ENCODE data around the gene TERB1. TPM values are rescaled to one million over a fixed set of nuclear protein-coding genes. Genes with fewer than 3 reads are reported as not detected.

Gene TERB1
- total and polyA plus RNA-seq, 2 donors (not counting 3 experiments of a cell fraction or from before 2014, with no cell fraction given): not detected

DNA sequence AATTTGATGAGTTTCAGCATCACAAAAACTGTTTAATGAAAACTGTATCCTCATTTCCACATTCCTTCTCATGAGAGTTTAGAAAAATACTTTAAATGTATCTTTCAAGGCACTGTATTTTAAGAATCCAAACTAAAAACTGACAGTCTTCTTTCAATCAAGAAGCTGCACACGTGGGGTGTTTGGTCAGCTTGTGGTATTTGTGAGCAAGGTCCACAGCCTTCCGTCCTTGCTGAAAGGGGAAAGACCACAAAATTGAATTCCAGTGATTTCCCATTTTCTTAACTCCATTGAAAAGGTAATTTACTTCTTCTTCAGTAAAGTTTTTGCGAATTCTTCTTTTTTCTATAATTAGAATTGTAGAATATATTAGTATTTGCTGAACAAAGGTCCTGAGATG is 46.6 kb downstream of the TERB1 start:
- ChIA-PET CTCF (interaction anchor here (1.4 to 1.6 kb wide), 2 partner anchors 76 to 146 kb away, joined by 3 read pairs; partner anchors contain the start of gene NAE1), POLR2A (no interaction called here)
- H3K79me2 ChIP-seq (ENCODE audit: control insufficient read depth, insufficient read depth, low read length): peaks cover 16% of the 10 kb centered on the region
- H2AFZ ChIP-seq (ENCODE audit: low read depth, low read length): no peak overlapping the region
- dilution Hi-C loops (cut with MboI; ENCODE audit: extremely low pct_ligation_motif_present, low sequenced_read_pairs) (no loop called here), intact Hi-C loops (cut with micrococcal nuclease) (loop anchor here (5.0 kb wide), 1 partner anchor 77 kb away; the partner anchor contains the start of gene NAE1)
- H4K20me1 ChIP-seq (replicated peaks; ENCODE audit: control insufficient read depth, extremely low read depth, insufficient read depth, low read length): peaks cover 5% of the 10 kb centered on the region
- H3K27me3 ChIP-seq (ENCODE audit: control insufficient read depth in 2 of 2, insufficient read depth in 2 of 2, low read length in 2 of 2): peaks cover 4 to 8% of the 10 kb centered on the region in 2 experiments
- no peak overlapping the region for H3K4me3 ChIP-seq (replicated peaks in 1 of 3; ENCODE audit: insufficient read depth in 1 of 3, low read depth in 1 of 3, low read length in 3 of 3)
- H3K4me2 ChIP-seq (ENCODE audit: insufficient read depth, low read length): no peak overlapping the region
- no peak for DNase-seq (ENCODE audit: low read depth, low spot score)
- peaks cover 13% of the 10 kb centered on the region for H3K4me1 ChIP-seq (ENCODE audit: control insufficient read depth, extremely low read depth, insufficient read depth, low read length)
- no peak overlapping the region for H3K27ac ChIP-seq (ENCODE audit: insufficient read depth, low read depth, low read length)
- H3K9me1 ChIP-seq (replicated peaks; ENCODE audit: control insufficient read depth, extremely low read depth, insufficient read depth, low read length): no peaks in the 10 kb centered on the region
- H3K9me3 ChIP-seq (replicated peaks; ENCODE audit: control insufficient read depth, insufficient read depth, low read length): no peaks in the 10 kb centered on the region
- no peak for FAIRE-seq
- TF ChIP-seq JUN (IDR thresholded peaks at IDR 0.05; ENCODE audit: borderline replicate concordance, insufficient read depth, insufficient read length, low read depth): no peak
- no peak for TF ChIP-seq POLR2A (IDR thresholded peaks at IDR 0.05; ENCODE audit: low read depth, low read length)
- no peak for TF ChIP-seq GATA2 (IDR thresholded peaks at IDR 0.05; ENCODE audit: insufficient read depth, insufficient read length, low read depth, low read length)
- no peak for TF ChIP-seq MYC (IDR thresholded peaks at IDR 0.05; ENCODE audit: low read depth, low read length)
- TF ChIP-seq EZH2 (IDR thresholded peaks at IDR 0.05; ENCODE audit: borderline replicate concordance, low read depth, low read length, severe bottlenecking): no peak
- H3K9ac ChIP-seq (replicated peaks; ENCODE audit: extremely low read depth, insufficient read depth, low read length): no peak overlapping the region
- no peaks in the 10 kb centered on the region for H3K36me3 ChIP-seq (ENCODE audit: control insufficient read depth in 2 of 2, extremely low read depth in 1 of 2, insufficient read depth in 2 of 2, low read length in 2 of 2)
- BruUV-seq (replicated peaks): no TSS peak

DNA sequence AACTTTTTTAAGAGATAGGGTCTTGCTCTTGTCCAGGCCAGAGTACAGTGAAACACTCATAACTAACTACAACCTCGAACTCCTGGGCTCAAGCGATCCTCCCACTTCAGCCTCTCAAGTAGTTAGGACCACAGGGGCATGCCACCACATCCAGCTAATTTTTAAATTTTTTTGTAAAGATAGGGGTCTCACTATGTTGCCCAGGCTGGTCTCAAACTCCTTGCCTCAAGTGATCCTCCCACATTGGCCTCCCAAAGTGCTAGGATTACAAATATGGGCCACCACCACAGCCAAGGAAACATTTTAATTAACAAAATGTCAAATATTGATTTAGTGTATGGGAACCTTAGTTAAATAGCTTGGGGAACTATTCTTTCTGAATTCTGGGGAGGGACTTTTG is 47.2 kb downstream of the TERB1 start:
- CTCF ChIA-PET: interaction anchor here (1.4 to 1.6 kb wide), 2 partner anchors 77 to 146 kb away, joined by 3 read pairs; partner anchors contain the start of gene NAE1
- H3K36me3 ChIP-seq (ENCODE audit: control insufficient read depth in 2 of 2, extremely low read depth in 1 of 2, insufficient read depth in 2 of 2, low read length in 2 of 2): peaks cover 0 to 1% of the 10 kb centered on the region in 2 experiments
- H4K20me1 ChIP-seq (replicated peaks; ENCODE audit: control insufficient read depth, extremely low read depth, insufficient read depth, low read length): peaks cover 5% of the 10 kb centered on the region
- FAIRE-seq (no peak), DNase-seq (ENCODE audit: low read depth, low spot score) (no peak)
- no peaks in the 10 kb centered on the region for H3K9me1 ChIP-seq (replicated peaks; ENCODE audit: control insufficient read depth, extremely low read depth, insufficient read depth, low read length)
- POLR2A ChIA-PET: no interaction called here
- H3K4me2 ChIP-seq (ENCODE audit: insufficient read depth, low read length): no peak overlapping the region
- H3K79me2 ChIP-seq (ENCODE audit: control insufficient read depth, insufficient read depth, low read length): peaks cover 22% of the 10 kb centered on the region
- no peak overlapping the region for H3K4me3 ChIP-seq (replicated peaks in 1 of 3; ENCODE audit: insufficient read depth in 1 of 3, low read depth in 1 of 3, low read length in 3 of 3)
- peaks cover 15% of the 10 kb centered on the region for H3K4me1 ChIP-seq (ENCODE audit: control insufficient read depth, extremely low read depth, insufficient read depth, low read length)
- H3K9ac ChIP-seq (replicated peaks; ENCODE audit: extremely low read depth, insufficient read depth, low read length): no peak overlapping the region
- no peak for TF ChIP-seq JUN (IDR thresholded peaks at IDR 0.05; ENCODE audit: borderline replicate concordance, insufficient read depth, insufficient read length, low read depth)
- BruUV-seq (replicated peaks): no TSS peak
- intact Hi-C loops (cut with micrococcal nuclease) (loop anchor here (5.0 kb wide), 1 partner anchor 78 kb away; the partner anchor contains the start of gene NAE1), dilution Hi-C loops (cut with MboI; ENCODE audit: extremely low pct_ligation_motif_present, low sequenced_read_pairs) (no loop called here)
- H3K27ac ChIP-seq (ENCODE audit: insufficient read depth, low read depth, low read length): no peak overlapping the region
- H2AFZ ChIP-seq (ENCODE audit: low read depth, low read length): no peak overlapping the region
- no peaks in the 10 kb centered on the region for H3K9me3 ChIP-seq (replicated peaks; ENCODE audit: control insufficient read depth, insufficient read depth, low read length)
- peaks cover 4 to 8% of the 10 kb centered on the region in 2 experiments for H3K27me3 ChIP-seq (ENCODE audit: control insufficient read depth in 2 of 2, insufficient read depth in 2 of 2, low read length in 2 of 2)

Data from endothelial cell of umbilical vein (primary cell).